ENCODE measurements around the gene CDC42BPB.

The CDC42BPB gene

DNA sequence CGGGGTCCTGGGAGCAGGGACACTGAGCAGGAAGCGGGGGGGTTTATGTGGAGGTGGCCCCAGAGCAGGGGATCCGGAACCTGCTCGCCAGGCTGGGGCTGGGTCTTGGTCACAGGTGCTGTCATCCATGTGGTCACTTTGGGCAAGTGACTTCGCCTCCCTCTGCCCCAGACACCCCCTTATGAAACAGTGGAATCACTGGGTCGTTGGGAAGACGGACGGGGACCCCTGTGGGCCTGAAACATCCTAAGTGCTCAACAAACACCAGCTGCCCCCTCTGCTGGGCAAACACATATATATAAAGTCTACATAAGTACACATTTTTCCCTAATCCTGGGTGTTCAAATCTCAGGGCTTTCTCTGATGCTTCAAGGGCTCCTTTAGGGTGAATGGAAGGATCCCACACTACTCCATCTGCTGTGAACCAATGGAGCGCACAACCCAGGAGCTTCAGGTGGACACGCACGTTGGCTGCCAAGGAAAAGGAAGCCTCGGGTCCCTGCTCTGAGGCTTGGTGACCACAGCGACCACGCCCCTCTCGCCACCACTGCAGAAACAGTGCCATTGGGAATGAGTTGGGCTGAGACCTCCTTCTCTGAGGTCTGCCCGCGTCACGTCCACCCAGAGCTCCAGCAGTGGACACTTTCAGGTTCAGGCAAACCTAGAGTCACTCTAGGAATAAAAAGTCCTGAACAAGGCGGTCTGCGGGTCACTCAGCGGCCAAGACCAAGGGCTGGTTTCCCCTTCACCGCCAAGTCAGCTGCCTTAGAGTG lies 54.6 kb downstream of the CDC42BPB start:
- TF ChIP-seq, protein P1, sequence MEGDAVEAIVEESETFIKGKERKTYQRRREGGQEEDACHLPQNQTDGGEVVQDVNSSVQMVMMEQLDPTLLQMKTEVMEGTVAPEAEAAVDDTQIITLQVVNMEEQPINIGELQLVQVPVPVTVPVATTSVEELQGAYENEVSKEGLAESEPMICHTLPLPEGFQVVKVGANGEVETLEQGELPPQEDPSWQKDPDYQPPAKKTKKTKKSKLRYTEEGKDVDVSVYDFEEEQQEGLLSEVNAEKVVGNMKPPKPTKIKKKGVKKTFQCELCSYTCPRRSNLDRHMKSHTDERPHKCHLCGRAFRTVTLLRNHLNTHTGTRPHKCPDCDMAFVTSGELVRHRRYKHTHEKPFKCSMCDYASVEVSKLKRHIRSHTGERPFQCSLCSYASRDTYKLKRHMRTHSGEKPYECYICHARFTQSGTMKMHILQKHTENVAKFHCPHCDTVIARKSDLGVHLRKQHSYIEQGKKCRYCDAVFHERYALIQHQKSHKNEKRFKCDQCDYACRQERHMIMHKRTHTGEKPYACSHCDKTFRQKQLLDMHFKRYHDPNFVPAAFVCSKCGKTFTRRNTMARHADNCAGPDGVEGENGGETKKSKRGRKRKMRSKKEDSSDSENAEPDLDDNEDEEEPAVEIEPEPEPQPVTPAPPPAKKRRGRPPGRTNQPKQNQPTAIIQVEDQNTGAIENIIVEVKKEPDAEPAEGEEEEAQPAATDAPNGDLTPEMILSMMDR (IDR thresholded peaks at IDR 0.05; ENCODE audit: low read depth, low read length): no peak
- no peak for TF ChIP-seq POLR2A (IDR thresholded peaks at IDR 0.05; ENCODE audit: extremely low read depth, insufficient read length)
- no peak for TF ChIP-seq MYC (IDR thresholded peaks at IDR 0.05; ENCODE audit: low read depth, low read length)
- TF ChIP-seq, protein P2, sequence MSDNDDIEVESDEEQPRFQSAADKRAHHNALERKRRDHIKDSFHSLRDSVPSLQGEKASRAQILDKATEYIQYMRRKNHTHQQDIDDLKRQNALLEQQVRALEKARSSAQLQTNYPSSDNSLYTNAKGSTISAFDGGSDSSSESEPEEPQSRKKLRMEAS (IDR thresholded peaks at IDR 0.05; ENCODE audit: low read depth, low read length): no peak
- H3K4me3 ChIP-seq (ENCODE audit: low read depth, low read length): no peak overlapping the region
- peak; percentile 26 for DNase-seq (ENCODE audit: low read depth)

DNA sequence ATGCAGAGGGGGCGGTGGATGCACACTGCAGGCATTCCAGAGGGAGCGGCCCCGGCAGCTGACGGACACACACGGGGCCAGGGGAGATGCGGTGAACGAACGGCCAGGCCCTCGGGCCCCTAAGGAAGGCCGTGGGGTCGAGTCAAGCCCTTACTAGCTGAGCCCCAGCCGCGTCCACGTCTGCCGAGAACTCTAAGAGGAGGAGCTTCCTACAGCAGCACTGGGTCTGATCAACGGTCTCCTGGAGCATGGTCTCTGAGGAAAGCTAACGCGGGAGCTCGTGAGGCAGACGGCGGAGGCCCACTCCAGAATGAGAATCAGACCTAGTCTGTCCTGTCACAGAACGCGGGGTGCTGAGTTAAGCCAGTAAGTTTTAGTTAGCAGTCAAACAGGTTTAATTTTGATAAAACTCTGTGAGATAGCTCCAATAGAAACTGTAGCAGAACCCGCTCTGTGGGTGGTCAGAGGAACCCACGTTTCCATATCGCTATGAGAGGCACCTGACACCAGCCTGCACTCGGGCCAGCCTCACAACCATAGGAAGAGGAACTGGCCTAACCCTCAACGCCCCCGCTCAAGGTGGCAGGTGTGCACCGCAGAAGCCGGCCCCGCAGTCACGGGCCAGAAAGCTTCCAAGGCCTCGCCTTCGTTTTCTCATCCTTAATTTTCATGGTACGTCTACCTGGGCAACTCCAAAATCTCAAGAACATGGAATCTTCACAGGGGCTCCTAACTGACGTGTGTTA lies 55.5 kb downstream of the CDC42BPB start:
- DNase-seq (ENCODE audit: low read depth): no peak
- TF ChIP-seq MYC (IDR thresholded peaks at IDR 0.05; ENCODE audit: low read depth, low read length): no peak
- no peak for TF ChIP-seq POLR2A (IDR thresholded peaks at IDR 0.05; ENCODE audit: extremely low read depth, insufficient read length)
- H3K4me3 ChIP-seq (ENCODE audit: low read depth, low read length): no peak overlapping the region

DNA sequence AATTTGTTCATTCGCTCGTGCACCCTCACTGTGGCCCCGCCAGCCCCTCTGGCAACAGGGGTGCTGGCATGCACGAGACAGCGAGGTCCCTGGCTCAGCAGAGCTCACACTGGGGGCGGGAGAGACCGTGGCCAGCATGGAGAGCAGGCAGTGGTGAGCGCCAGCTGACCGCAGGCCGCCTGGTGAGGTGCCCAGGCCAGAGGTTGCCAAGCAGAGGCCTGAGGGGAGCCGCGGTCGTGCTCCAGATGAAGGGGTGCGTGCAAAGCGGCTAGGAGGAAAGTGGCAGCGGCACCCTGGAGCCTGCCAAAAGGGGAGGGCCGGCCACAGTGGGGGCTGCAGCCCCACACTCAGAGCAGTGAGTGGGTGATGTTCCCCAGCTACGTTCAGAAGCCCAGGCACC lies 56.1 kb downstream of the CDC42BPB start:
- no peak overlapping the region for H3K4me3 ChIP-seq (ENCODE audit: low read depth, low read length)
- no peak for DNase-seq (ENCODE audit: low read depth)
- TF ChIP-seq MYC (IDR thresholded peaks at IDR 0.05; ENCODE audit: low read depth, low read length): no peak
- TF ChIP-seq, protein P1 (IDR thresholded peaks at IDR 0.05; ENCODE audit: low read depth, low read length): no peak
- TF ChIP-seq, protein P2 (IDR thresholded peaks at IDR 0.05; ENCODE audit: low read depth, low read length): no peak

DNA sequence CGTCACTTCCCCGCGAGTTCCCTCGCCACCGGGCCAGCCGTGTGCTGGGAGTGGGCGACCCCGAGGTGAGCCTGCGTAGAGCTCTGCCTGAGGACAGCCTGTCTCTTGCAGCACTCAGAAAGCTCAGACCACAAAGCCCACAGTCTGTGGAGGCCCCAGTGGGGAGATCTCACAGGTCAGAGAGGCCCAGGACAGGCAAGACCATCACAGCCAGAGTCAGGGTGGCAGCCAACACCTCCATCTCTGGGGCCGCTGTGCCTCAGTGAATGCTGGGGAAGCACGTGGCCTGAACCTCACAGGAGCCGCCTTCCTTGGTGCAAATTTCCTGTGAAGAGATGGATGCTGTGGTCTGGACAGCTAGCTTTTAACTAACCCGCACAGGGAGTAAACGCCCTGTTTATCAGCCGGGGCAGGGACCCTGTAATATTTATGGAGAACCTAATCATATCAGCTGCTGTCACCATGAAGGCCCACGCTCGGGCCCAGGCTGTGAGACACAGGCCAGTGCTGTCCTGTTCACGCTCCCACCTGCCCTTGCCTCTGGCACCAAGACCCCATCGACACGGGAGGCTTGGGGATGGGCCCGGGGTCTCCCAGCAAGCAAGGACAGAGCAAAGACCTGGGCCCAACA lies 56.9 kb downstream of the CDC42BPB start:
- H3K4me3 ChIP-seq (ENCODE audit: low read depth, low read length): no peak overlapping the region
- TF ChIP-seq, protein P2 (IDR thresholded peaks at IDR 0.05; ENCODE audit: low read depth, low read length): no peak
- TF ChIP-seq MYC (IDR thresholded peaks at IDR 0.05; ENCODE audit: low read depth, low read length) (no peak), POLR2A (IDR thresholded peaks at IDR 0.05; ENCODE audit: extremely low read depth, insufficient read length) (no peak)
- TF ChIP-seq, protein P1 (IDR thresholded peaks at IDR 0.05; ENCODE audit: low read depth, low read length): no peak
- no peak for DNase-seq (ENCODE audit: low read depth)

DNA sequence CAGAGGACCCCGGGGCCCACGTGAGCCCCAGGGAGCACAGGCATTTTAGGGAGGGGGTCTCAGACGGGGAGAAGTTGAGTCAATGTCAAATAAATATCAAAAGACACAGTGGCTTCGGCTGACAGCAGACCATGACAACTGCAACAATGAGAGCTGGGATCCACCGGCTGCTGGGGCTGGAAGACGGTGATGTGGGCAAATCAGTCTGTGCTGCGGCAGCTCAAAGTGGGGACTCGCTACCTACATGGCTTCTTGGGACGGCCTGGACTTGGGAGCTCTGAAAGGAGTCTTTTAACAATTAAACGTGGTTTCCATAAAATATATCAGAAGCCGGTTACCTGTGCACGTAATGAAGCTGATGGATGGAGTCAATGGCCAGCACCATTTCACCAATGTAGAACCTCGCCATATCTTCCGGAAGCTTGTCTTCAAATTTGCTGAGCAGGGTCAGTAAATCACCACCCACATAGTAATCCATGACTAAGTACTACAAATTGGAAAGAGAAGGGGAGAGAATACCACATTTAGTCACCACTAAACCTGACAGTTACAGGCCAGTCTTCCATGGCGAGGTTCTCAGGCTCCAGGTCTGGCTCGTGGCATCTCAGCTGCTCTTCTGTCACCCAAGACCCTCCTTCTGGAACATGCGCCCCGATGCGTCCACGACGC lies 58.0 kb downstream of the CDC42BPB start:
- DNase-seq (ENCODE audit: low read depth): no peak
- no peak overlapping the region for H3K4me3 ChIP-seq (ENCODE audit: low read depth, low read length)
- TF ChIP-seq MYC (IDR thresholded peaks at IDR 0.05; ENCODE audit: low read depth, low read length): no peak
- TF ChIP-seq, protein P1 (IDR thresholded peaks at IDR 0.05; ENCODE audit: low read depth, low read length): no peak
- TF ChIP-seq, protein P2 (IDR thresholded peaks at IDR 0.05; ENCODE audit: low read depth, low read length): no peak
- TF ChIP-seq POLR2A (IDR thresholded peaks at IDR 0.05; ENCODE audit: extremely low read depth, insufficient read length): no peak
